Fibroblast of peridontal ligament (primary cell): ENCODE results near the gene COLEC11.

ENCODE experiments used
- DNase-seq: peaks from one replicate; pipeline ENCODE4 v3.0.0-alpha.2; 2010; ENCODE audit errors: extremely low read depth

Gene COLEC11

DNA sequence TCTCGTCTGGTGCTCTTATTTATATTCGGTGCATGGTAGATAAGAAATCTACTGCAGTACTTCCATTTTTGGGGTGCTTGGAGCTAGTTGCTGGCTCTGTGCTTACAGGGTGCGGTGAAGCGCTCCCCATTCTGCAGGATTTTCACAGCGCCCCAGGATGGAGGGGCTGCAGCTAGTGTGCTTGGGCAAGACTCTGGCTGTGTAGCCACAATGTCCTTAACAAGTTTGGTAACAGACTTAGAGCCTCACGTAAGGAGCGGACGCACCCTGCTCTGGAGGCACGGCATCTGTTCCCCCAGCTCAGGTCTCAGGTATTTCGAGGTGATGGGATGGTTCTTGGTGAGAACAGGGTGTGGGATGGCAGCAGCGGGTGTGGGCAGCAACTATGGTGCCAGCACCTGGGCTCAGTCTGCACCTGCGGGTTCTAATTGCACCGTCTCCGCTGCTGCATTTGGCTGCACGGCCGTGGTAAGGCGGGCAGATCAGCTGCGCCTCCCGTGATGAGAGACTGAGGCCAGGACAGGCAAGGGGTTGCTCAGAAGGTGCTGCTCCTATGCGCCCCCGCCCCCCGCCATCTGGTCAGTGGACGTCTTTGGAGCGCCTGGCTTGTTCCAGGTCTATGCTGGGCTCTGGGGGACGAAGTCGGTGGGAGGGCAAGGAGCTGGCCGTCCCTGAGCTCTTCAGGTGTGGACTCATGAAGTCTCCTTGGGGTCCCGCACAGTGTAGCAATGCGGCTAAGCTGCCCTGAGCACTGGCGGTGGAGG lies 43.0 kb downstream of the COLEC11 start:
- no peak for DNase-seq

DNA sequence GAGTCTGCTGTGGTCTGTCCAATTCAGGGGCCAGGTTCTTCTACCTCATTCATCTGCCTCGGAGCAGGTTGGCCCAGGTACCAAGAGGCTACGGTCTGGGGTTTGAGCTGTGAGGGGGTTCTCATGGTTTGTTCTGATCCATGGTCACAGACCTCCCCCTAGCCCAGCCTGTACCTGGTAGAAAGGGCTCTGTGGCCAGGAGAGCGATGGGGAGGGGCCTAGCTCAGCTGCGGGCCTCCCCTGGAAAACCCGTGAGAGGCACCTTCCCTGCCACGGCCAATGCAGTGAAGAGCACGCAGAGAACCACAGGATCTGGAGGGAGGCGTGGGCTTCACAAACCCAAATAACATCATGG lies 43.5 kb downstream of the COLEC11 start:
- DNase-seq = no peak

DNA sequence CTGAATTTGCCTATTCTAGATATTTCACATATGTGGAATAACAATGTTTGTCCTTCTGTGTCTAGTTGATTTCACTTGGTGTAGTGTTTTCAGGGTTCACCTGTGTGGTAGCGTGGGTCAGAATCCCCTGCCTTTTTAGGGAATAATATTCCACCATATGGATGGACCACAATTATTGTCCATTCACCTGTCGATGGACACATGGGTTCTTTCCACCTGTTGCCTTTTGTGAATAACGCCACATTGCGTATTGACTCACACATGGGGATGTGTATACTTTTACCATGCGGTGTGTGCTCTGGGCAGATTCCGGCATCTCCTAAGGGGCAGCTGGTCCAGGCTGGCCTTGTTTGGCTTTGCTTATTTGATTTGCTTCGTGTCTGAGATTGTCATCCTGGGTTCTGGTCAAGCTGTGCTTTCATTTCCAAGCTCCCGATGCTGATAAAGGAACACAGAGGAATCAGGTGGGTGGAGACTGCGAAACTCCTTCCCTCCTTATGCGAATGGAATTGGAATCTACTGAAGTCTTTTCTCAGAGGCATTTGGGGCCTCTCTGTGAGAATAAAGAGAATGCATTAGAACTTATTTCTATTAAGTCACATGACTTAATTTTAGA lies 44.2 kb downstream of the COLEC11 start:
- no peak for DNase-seq

DNA sequence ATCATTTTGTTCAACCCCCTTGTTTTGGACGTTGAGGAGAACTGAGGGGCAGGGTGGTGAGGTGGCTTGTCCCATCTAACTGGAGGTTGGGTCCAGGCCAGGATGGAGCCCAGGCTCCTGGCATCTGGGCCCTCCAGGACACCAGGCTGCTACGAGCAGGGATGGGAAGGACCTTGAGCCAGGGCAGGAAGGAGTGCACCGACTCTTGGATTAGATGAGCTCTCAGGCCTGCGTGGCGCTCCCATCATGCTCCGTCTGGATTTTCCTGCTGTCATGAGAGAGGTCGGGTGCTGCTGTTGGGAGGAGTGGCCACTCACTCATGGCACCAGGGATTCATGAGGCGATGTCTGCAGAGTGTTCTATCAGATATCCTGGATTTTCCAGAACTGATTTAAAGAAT lies 44.7 kb downstream of the COLEC11 start:
- DNase-seq = no peak

GRCh38 chr2:3641181-3641580 lies 46.3 kb downstream of the COLEC11 start:
- no peak for DNase-seq

DNA sequence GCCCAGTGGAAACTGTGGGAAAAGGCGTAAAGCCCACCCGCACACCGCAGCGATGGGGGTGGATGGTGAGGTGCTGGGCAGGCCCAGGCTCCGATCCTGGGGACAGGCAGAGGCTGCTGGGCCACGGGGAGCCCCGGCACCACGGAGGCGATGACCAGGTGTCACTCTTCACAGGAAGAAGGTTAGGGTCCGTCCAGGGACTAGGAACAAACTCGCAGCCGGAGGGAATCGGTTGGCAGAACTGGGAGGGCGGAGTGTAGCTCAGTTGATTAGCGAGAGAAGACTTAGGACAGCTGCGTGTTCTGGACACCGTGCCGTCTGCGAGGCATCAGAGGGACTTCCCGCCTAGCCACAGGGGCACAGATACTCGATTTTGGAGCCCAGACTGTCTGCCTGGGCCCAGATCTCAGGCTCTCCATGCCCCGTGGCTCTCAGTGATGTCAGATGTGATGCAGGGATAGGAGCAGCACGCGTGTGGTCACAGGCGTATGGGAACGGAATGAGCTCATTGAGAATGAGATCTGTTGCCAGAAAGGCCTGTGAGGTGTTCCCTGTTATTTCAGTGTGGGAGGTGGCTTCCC lies 47.0 kb downstream of the COLEC11 start:
- DNase-seq = no peak

GRCh38 chr2:3642521-3643215 lies 47.8 kb downstream of the COLEC11 start:
- no peak for DNase-seq

GRCh38 chr2:3643371-3644245 lies 48.7 kb downstream of the COLEC11 start:
- no peak for DNase-seq

DNA sequence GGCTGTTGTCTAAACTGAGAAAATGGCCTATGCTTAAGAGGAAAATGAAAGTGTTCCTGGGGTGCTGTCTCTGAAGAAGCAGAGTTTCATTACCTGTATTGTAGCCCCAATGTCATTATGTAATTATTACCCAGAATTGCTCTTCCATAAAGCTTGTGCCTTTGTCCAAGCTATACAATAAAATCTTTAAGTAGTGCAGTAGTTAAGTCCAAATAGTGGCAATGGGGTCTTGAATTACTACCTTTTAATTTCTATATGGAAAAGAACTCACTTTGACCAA lies 49.3 kb downstream of the COLEC11 start:
- no peak for DNase-seq

DNA sequence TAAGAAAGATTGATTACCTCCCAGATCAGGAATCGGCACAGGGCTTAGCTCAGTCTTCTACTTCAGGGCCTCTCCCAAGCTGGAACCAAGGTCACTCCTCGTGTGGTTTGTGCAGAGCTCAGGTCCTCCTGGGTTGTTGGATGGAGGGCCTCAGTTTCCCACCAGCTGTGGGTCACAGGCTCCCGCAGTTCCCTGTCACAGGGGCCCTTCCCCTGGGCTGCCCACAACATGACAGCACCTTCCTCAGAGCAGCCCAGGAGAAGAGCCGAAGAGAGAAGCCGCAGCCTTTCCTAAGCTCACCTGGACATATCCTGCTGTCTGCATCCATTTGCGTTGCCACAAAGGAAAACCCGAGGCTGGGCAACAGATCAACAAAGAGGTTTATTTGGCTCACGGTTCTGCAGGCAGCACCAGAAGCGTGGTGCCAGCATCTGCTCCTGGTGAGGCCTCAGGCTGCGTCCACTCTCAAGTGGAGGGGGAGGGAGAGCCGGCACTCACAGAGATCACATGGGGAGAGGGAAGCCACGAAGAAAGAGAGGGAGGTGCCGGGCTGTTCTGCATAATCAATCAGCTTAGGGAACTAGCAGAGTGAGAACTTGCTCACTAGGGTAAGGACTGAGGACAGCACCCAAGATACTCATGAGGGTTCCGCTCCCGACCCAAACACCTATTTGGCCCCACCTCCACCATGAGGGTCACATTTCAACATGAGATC lies 50.1 kb downstream of the COLEC11 start:
- DNase-seq = no peak

DNA sequence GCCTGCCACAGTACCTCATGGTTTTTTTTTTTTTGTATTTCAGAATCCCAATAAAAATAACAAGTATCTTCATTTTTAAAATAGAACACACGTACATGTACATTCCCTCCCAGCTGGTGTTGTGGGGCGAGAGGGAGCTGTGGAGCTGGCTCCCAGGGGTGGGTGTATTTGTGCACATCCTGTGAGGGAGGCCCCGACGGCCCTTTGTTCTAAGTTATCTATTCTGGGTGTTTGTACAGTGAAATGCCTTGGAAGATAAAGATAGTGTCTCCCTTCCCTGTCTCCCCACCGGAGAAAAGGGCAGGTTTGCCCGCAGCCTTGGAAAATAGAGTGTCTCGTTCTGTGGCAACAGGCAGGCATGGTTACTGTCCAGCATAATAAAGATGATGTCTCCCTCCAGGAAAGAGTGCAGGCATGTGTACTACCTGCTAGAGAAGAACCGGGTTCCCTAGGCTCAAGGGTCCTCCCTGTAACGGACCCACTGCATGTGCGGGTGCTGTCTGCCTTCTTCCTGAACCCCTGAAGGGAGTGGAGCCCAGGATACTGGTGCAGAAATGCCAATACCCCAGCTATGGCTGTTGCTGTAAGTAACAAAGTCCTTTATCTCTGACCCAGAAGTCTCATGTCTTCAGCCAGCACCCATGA lies 51.0 kb downstream of the COLEC11 start:
- DNase-seq = no peak

DNA sequence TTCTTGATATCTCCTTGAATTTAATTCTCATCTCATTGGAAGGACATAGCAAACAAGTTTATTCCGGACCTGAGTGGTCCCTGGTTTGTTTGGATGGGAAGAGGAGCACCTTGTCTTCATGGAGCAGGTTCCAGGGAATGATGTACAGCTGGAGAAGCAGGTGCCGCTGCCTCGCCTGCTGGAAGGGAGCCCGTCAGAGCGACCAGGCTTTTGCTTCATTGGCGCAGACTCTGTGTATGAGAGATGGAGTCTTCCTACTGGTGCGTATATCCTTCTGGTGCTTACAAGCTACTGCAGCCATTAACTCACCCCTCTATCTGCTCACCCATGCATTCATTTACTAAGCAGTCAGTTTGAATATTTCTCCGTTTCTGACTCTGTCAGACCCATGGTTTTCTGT lies 51.5 kb downstream of the COLEC11 start:
- no peak for DNase-seq

- no peak for DNase-seq
These were observed 52.3 kb downstream of the COLEC11 start for GRCh38 chr2:3647246-3647645.

GRCh38 chr2:3647831-3648651 lies 53.1 kb downstream of the COLEC11 start:
- no peak for DNase-seq

DNA sequence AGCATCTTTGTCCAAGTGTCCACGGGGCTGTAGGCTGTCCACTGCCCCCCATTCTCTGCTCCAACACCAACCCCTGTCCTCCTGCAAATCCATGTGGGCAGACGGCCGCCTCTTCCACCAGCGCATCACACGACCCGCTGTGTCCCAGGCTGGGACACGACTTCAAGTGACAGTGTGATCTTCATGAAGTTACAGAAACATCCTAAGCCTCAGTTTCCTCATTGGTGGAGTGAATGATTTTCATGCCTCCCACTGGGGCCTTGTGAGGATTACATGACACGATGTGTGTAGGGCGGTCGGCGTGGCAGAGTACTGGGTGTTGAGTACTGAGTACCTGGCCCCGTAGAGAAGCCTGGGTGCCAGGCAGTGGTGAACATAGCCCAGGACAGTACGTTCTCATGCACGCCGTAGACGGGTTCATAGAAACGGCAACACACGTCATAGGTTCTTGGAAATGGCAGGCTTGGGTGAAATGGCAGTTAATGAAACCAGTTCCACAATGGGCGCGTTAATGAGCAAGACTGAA lies 53.8 kb downstream of the COLEC11 start:
- DNase-seq = no peak

GRCh38 chr2:3649581-3649980 lies 54.7 kb downstream of the COLEC11 start:
- DNase-seq = no peak

DNA sequence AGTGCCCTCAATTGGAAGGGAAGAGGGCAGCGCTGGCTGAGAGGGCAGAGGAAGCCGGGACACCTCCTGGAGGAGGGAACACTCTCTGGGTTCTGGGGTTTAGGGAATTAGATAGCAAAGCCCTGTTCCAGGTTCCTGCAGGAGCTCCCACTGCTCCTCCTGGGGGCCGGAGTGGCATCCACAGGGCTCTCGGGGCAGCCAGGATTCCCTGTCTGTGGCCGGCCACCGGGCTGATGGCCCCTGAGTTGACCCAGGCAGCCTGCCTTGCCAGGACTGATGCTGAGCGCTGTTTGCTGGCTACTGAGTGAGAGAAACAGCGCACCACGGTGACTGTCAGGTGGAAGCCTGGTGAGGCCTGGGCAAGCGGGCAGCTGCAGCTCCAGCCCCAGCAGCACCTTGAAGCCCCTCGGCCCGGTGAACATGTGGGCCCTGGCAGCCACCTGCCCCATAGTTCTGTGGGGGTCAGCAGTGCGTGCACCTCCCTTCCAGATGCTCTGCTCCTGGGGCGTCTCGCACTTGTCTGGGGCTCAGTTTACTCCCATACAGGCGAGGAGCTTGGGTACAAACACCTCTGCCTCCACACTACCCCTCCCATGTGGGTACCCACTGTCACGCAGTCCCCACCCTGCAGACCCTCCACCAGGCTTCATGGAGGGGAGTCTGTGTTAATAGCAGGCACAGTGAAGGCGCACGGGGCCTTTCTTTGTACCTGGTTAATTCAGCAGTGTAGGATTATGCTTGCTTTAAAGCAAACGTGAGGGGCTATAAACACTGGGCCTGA lies 55.4 kb downstream of the COLEC11 start:
- no peak for DNase-seq

DNA sequence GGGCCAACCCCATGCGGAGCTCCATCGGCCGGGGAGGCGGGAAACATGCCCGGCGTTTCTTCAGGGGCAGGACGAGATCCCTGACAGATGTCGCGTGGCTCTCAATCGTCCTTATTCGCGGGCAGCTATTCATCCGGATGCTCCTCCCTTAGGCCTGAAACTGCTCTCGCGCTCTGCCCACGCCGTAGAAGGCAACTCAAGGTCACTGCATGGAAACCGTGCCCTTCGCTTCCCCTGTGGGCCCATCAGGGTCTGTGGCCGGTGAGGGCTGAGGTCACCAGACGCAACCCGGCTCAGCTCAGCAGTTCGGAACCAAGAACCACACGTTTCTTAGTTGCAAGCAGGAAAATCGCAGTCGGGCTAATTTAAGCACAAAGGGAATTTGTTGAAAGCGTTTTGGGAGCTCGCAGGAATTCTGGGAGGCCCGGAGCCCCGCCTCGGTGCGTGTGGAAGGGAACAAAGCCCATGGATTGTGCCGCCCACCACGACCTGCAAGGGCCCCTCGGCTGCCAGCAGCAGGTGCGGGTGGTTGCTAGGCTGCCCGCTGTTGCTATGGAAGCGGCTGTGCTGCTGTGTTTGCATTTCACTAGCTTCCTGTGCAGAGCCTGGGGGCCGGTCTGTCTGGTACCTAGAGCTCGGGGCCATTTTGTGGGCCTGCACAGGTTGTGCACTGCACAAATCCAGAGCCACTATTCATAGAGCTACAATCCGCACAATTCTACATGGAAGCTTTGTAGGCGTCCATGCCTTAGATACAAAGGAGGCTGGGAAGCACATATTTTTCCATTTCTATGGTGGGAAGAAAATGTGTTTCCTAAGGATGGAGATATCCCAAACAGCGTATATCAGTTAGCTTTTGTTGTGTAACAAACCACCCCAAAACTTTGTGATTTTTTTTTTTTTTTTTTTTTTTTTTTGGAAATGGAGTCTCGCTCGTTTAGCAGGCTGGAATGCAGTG lies 57.1 kb downstream of the COLEC11 start:
- no peak for DNase-seq
